HCT116 (cell line): ENCODE measurements around the gene SULT1A1. TPM values are rescaled to one million over a fixed set of nuclear protein-coding genes. Genes with fewer than 3 reads are reported as not detected.
A peak's percentile ranks its signal among the peaks of the same experiment; 100 is the strongest.

Source experiments
- ATAC-seq: fragments of 200-7000 bp; cut with Tn5 transposase; 2 replicates; pipeline ENCODE4 v1.9.1; 2020; ENCODE audit warnings: mild to moderate bottlenecking, moderate library complexity
- BruUV-seq: library from RNA; stranded (reverse); fragments of 400-500 nt; replicated peaks from 2 replicates; lab custom pipeline; 2021; lab: Mats Ljungman, UMichigan
- CTCF ChIA-PET: fragments of 300-600 bp; sonication (Branson Sonifier 250); formaldehyde crosslinking; loops from one replicate; lab custom pipeline; 2021; ENCODE audit warnings: antibody characterized with exemption; lab: Charles Lee
- POLR2A ChIA-PET: fragments of 300-600, 350-600 bp; sonication (Branson Sonifier 250); formaldehyde crosslinking; loops from one replicate; lab custom pipeline; 2021; ENCODE audit warnings: antibody characterized with exemption; lab: Charles Lee
- RAD21 ChIA-PET, 2 experiments: fragments of 300-600 bp; sonication (Branson Sonifier 250); formaldehyde crosslinking; loops; one replicate each; lab custom pipeline; 2023; ENCODE audit warnings: low total read pairs in 2 of 2; ENCODE audit not compliant: uncharacterized antibody in 2 of 2, unreplicated experiment in 2 of 2, low non-redundant PET in 1 of 2; lab: Charles Lee
- DNase-seq: peaks from one replicate; pipeline ENCODE4 v3.0.0-alpha.2; 2010; ENCODE audit warnings: low read depth, low spot score
- H2AFZ ChIP-seq: fragments of 200-600 bp; shearing (Covaris generic), sonication (generic); 2 replicates; pipeline ENCODE4 v1.6.1; 2017; ENCODE audit warnings: low read depth, mixed run types, mixed read lengths, antibody characterized with exemption, low read length; ENCODE audit not compliant: poor library complexity, severe bottlenecking
- H3K27ac ChIP-seq: 2 replicates; pipeline ENCODE4 v1.5.1; 2012; ENCODE audit warnings: low read depth, low read length
- H3K27me3 ChIP-seq: fragments of 200-600 bp; sonication (generic); 2 replicates; pipeline ENCODE4 v1.6.1; 2016; ENCODE audit warnings: mixed run types, low read length, mixed read lengths; ENCODE audit not compliant: insufficient read depth
- H3K36me3 ChIP-seq, 2 experiments: fragments of 200-500 bp in 1 of 2; fragments of 200-600 bp in 1 of 2; sonication (Bioruptor generic) in 1 of 2; sonication (generic) in 1 of 2; 2 replicates each; pipeline versions ENCODE4 v1.5.1 to v1.6.1; 2014 to 2016; ENCODE audit warnings: low read length in 2 of 2, inconsistent platforms in 1 of 2, mixed read lengths in 1 of 2, mixed run types in 1 of 2; ENCODE audit not compliant: insufficient read depth in 2 of 2, control insufficient read depth in 1 of 2
- H3K4me1 ChIP-seq, 2 experiments: fragments of 200-600 bp in 1 of 2; sonication (generic) in 1 of 2; 2 replicates each; pipeline versions ENCODE4 v1.5.1 to v1.6.1; 2012 to 2017; ENCODE audit warnings: low read length in 2 of 2, inconsistent platforms in 1 of 2, mild to moderate bottlenecking in 1 of 2, mixed read lengths in 1 of 2, mixed run types in 1 of 2, moderate library complexity in 1 of 2; ENCODE audit not compliant: insufficient read depth in 2 of 2, control insufficient read depth in 1 of 2
- H3K4me2 ChIP-seq: fragments of 200-600 bp; sonication (generic); 2 replicates; pipeline ENCODE4 v1.6.1; 2017; ENCODE audit warnings: mixed run types, low read length, mixed read lengths
- H3K4me3 ChIP-seq, 2 experiments: fragments of 200-600 bp in 1 of 2; sonication (generic) in 1 of 2; replicated peaks in 1 of 2; 2 replicates each; pipeline ENCODE4 v1.5.1; 2011 to 2016; ENCODE audit warnings: low read length in 2 of 2, control low read depth in 1 of 2, low read depth in 1 of 2, mild to moderate bottlenecking in 1 of 2, mixed read lengths in 1 of 2, mixed run types in 1 of 2
- H3K79me2 ChIP-seq: fragments of 200-600 bp; sonication (generic); 2 replicates; pipeline ENCODE4 v1.6.1; 2017; ENCODE audit warnings: mild to moderate bottlenecking, mixed run types, low read length, moderate library complexity, mixed read lengths; ENCODE audit not compliant: insufficient read depth
- H3K9ac ChIP-seq: fragments of 200-600 bp; sonication (generic); 2 replicates; pipeline ENCODE4 v1.6.1; 2016; ENCODE audit warnings: low read length, mixed read lengths
- H3K9me2 ChIP-seq: fragments of 200-600 bp; sonication (generic), shearing (Covaris generic); 2 replicates; pipeline ENCODE4 v1.6.1; 2017; ENCODE audit warnings: mixed run types, mild to moderate bottlenecking, moderate library complexity; ENCODE audit not compliant: insufficient read depth
- H3K9me3 ChIP-seq, 2 experiments: fragments of 200-500 bp in 1 of 2; fragments of 200-600 bp in 1 of 2; sonication (Bioruptor generic) in 1 of 2; sonication (generic) in 1 of 2; 2 replicates each; pipeline ENCODE4 v1.6.1; 2014 to 2017; ENCODE audit warnings: low read length in 2 of 2, mixed read lengths in 2 of 2, inconsistent platforms in 1 of 2, low read depth in 1 of 2, mild to moderate bottlenecking in 1 of 2, mixed run types in 1 of 2, moderate library complexity in 1 of 2; ENCODE audit not compliant: control insufficient read depth in 1 of 2, insufficient read depth in 1 of 2
- H4K20me1 ChIP-seq: fragments of 200-600 bp; sonication (generic), shearing (Covaris generic); 2 replicates; pipeline ENCODE4 v1.6.1; 2017; ENCODE audit warnings: mixed run types, mild to moderate bottlenecking, moderate library complexity; ENCODE audit not compliant: insufficient read depth
- CBX3 ChIP-seq: IDR thresholded peaks from 2 replicates; pipeline ENCODE4 v1.6.1; 2012; ENCODE audit warnings: low read depth
- CEBPB ChIP-seq: IDR thresholded peaks from 2 replicates; pipeline ENCODE4 v1.6.1; 2012; ENCODE audit warnings: low read depth
- EZH2phosphoT487 ChIP-seq: fragments of 200-600 bp; IDR thresholded peaks from 2 replicates; pipeline ENCODE4 v1.6.1; 2018; ENCODE audit warnings: antibody characterized with exemption, borderline replicate concordance
- FOSL1 ChIP-seq: IDR thresholded peaks from 2 replicates; pipeline ENCODE4 v1.6.1; 2012; ENCODE audit warnings: low read depth
- POLR2AphosphoS5 ChIP-seq: IDR thresholded peaks from 2 replicates; pipeline ENCODE4 v1.6.1; 2011; ENCODE audit warnings: mild to moderate bottlenecking, low read depth, low read length, moderate library complexity
- RAD21 ChIP-seq: IDR thresholded peaks from 2 replicates; pipeline ENCODE4 v1.6.1; 2012; ENCODE audit warnings: low read depth, mild to moderate bottlenecking
- SP1 ChIP-seq: IDR thresholded peaks from 2 replicates; pipeline ENCODE4 v1.6.1; 2012; ENCODE audit warnings: low read depth
- SRF ChIP-seq: IDR thresholded peaks from 2 replicates; pipeline ENCODE4 v1.6.1; 2012; ENCODE audit warnings: low read depth
- TCF7L2 ChIP-seq: IDR thresholded peaks from 2 replicates; pipeline ENCODE4 v1.7.0; 2011; ENCODE audit warnings: borderline replicate concordance, inconsistent platforms; ENCODE audit not compliant: insufficient read depth, insufficient read length; ENCODE audit errors: extremely low read depth
- ZFX ChIP-seq: fragments of 450-650 bp; IDR thresholded peaks from 2 replicates; pipeline ENCODE4 v1.6.1; 2017
- intact Hi-C: fragments of 100-400 bp; cut with micrococcal nuclease; formaldehyde crosslinking; loops from 2 replicates; pipeline ENCODE4 v1.10.0; 2022
- total RNA-seq: library from RNA; stranded (reverse); gene quantifications from one replicate; pipeline ENCODE4 v1.2.1, GENCODE V29; 2021; ENCODE audit not compliant: unreplicated experiment
- TF ChIP-seq, protein P1 (sequence below): IDR thresholded peaks from 2 replicates; pipeline ENCODE4 v1.6.1; 2012
- TF ChIP-seq, protein P2 (sequence below): IDR thresholded peaks from 2 replicates; pipeline ENCODE4 v1.6.1; 2012; ENCODE audit warnings: low read depth
- TF ChIP-seq, protein P3 (sequence below): IDR thresholded peaks from 2 replicates; pipeline ENCODE4 v1.6.1; 2011; ENCODE audit warnings: mild to moderate bottlenecking, low read length, moderate library complexity; ENCODE audit not compliant: insufficient replicate concordance; ENCODE audit errors: extremely low read depth

SULT1A1 gene
- total RNA-seq, 1 experiment from 2014 or later = 23.1 TPM

DNA sequence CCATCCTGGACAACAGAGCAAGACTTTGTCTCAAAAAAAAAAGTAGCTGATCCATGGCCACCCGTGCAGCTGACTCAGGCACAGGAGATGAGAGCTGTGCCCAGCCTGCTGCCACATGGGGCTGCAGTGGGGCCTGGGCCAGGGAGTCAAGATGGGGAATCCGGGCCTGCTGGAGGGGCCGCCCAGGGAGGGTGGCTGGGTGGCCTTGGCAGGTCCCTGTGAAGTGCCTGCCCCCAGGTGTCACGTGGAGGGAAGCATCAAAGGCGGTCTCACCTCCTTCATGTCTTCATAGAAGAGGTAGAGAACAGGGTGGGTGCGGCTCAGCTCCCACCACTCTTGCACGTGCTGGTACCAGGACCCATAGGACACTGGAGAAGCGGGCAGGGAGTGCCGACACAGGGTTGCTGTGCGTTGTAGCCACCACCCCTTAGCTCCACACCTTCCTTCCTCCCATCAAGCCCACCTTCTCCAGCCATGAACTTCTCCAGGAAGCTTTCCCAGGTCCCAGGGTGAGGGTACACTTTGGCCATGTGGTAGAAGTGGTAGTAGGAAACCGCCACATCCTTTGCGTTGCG lies 16.8 kb downstream of the SULT1A1 start:
- Histone ChIP-seq H3K36me3 (peaks cover 0 to 3% of the 10 kb centered on the region in 2 experiments; a peak in 1 of 4 replicates), H2AFZ (no peak overlapping the region), H4K20me1 (no peaks in the 10 kb centered on the region), H3K4me3 (no peak overlapping the region), H3K79me2 (no peaks in the 10 kb centered on the region), H3K9ac (no peak overlapping the region), H3K4me2 (no peak overlapping the region), H3K9me3 (no peaks in the 10 kb centered on the region), H3K27me3 (no peaks in the 10 kb centered on the region), H3K4me1 (peaks cover 20 to 21% of the 10 kb centered on the region in 2 experiments), H3K9me2 (no peaks in the 10 kb centered on the region), H3K27ac (no peak overlapping the region)
- TF ChIP-seq, protein P1, sequence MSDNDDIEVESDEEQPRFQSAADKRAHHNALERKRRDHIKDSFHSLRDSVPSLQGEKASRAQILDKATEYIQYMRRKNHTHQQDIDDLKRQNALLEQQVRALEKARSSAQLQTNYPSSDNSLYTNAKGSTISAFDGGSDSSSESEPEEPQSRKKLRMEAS = no peak
- TF ChIP-seq RAD21 (no peak), SRF (no peak), EZH2phosphoT487 (no peak), CBX3 (no peak), SP1 (no peak), FOSL1 (no peak), TCF7L2 (no peak), CEBPB (no peak), ZFX (no peak), POLR2AphosphoS5 (no peak)
- TF ChIP-seq, protein P2, sequence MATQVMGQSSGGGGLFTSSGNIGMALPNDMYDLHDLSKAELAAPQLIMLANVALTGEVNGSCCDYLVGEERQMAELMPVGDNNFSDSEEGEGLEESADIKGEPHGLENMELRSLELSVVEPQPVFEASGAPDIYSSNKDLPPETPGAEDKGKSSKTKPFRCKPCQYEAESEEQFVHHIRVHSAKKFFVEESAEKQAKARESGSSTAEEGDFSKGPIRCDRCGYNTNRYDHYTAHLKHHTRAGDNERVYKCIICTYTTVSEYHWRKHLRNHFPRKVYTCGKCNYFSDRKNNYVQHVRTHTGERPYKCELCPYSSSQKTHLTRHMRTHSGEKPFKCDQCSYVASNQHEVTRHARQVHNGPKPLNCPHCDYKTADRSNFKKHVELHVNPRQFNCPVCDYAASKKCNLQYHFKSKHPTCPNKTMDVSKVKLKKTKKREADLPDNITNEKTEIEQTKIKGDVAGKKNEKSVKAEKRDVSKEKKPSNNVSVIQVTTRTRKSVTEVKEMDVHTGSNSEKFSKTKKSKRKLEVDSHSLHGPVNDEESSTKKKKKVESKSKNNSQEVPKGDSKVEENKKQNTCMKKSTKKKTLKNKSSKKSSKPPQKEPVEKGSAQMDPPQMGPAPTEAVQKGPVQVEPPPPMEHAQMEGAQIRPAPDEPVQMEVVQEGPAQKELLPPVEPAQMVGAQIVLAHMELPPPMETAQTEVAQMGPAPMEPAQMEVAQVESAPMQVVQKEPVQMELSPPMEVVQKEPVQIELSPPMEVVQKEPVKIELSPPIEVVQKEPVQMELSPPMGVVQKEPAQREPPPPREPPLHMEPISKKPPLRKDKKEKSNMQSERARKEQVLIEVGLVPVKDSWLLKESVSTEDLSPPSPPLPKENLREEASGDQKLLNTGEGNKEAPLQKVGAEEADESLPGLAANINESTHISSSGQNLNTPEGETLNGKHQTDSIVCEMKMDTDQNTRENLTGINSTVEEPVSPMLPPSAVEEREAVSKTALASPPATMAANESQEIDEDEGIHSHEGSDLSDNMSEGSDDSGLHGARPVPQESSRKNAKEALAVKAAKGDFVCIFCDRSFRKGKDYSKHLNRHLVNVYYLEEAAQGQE = no peak
- TF ChIP-seq, protein P3, sequence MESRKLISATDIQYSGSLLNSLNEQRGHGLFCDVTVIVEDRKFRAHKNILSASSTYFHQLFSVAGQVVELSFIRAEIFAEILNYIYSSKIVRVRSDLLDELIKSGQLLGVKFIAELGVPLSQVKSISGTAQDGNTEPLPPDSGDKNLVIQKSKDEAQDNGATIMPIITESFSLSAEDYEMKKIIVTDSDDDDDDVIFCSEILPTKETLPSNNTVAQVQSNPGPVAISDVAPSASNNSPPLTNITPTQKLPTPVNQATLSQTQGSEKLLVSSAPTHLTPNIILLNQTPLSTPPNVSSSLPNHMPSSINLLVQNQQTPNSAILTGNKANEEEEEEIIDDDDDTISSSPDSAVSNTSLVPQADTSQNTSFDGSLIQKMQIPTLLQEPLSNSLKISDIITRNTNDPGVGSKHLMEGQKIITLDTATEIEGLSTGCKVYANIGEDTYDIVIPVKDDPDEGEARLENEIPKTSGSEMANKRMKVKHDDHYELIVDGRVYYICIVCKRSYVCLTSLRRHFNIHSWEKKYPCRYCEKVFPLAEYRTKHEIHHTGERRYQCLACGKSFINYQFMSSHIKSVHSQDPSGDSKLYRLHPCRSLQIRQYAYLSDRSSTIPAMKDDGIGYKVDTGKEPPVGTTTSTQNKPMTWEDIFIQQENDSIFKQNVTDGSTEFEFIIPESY = no peak
- ChIA-PET CTCF (no interaction called here), RAD21 (no interaction called here), POLR2A (no interaction called here)
- intact Hi-C loops = no loop called here
- TSS peak; percentile 33 for BruUV-seq
- DNase-seq (no peak), ATAC-seq (no peak)
